AG09309 (cell line): ENCODE results near the gene IL31.

Experiments
- DNase-seq: peaks from one replicate; pipeline ENCODE4 v3.0.0-alpha.2; 2010; ENCODE audit warnings: low read depth
- H3K4me3 ChIP-seq: 2 replicates; pipeline ENCODE4 v1.5.1; 2011; ENCODE audit warnings: mild to moderate bottlenecking, low read depth, low read length, moderate library complexity; ENCODE audit not compliant: control insufficient read depth
- CTCF ChIP-seq: IDR thresholded peaks from 2 replicates; pipeline ENCODE4 v1.5.1; 2011; ENCODE audit warnings: mild to moderate bottlenecking, low read depth, low read length, inconsistent platforms; ENCODE audit not compliant: insufficient read depth, control insufficient read depth; ENCODE audit errors: missing control alignments

IL31 gene

GRCh38 chr12:122126342-122126635 lies 47.7 kb downstream of the IL31 start:
- no peak for DNase-seq
- H3K4me3 ChIP-seq = no peak overlapping the region
- TF ChIP-seq CTCF = no peak

DNA sequence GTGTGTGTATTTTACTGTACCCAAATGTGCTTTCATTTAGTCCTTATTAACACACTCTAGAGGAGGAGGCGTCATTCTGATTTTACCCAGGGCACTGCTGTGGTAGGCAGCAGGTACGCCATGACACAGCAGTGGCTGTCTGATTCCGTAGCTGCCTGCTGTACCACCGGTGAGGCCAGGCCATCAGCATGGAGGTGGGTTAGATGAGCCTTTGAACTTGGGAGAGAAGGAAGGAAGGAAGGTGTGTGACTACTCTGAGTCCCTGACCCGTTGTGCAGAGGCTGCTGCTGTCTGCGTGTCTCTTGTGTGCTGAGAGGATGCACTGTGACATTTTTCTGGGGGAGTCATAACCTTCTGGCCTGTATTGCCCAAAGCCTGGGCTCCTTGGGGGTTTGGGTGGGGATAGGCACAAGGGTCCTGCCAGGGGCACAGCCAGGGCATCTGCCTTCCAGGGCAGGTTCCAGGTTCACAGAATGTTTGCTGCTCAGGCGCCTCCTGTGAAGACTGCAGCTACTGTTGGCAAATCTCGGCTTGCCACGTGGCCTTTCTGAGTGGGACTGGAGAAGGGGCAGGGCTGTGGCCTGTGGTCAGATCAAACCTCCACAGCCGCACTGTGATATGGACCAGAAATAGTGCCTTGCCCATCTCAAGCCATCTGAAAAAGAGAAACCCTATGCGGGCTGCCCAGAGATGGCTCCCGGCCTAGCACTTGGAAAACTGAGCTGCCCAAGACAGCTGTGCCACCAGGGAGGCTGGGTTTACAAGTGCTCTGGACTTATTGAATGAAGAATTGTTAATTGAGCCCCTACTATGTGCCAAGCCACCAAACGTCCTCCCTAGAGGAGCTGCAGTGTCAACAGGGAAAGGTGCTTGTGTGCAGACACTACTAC lies 48.3 kb downstream of the IL31 start:
- TF ChIP-seq CTCF = no peak
- no peak for DNase-seq
- no peak overlapping the region for H3K4me3 ChIP-seq

DNA sequence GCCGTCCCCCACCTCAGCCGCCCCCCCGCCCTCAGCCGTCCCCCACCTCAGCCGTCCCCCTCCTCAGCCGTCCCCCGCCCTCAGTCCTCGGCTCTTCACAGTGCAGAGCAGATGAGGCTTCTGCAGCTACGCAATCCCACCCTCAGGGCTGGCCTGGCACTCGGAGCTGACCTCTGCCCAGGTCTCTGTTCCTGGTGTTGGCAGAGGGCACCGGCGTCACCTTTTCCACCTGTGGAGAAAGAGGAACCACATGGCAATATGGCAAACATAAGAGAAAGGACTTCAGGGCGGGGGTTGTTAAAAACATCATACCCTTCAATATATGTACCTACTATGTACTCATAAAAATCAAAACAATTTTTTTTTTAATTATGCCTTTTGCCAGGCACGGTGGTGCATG lies 49.7 kb downstream of the IL31 start:
- no peak for TF ChIP-seq CTCF
- no peak overlapping the region for H3K4me3 ChIP-seq
- DNase-seq = no peak

- no peak for DNase-seq
- no peak for TF ChIP-seq CTCF
- H3K4me3 ChIP-seq = no peak overlapping the region
Observed at GRCh38 chr12:122123761-122124145, 50.3 kb downstream of the IL31 start.

GRCh38 chr12:122123051-122123760 lies 50.8 kb downstream of the IL31 start:
- no peak overlapping the region for H3K4me3 ChIP-seq
- peak; percentile 75 for TF ChIP-seq CTCF
- no peak for DNase-seq
